HCT116 (cell line): Measurements from ENCODE around the gene STK16. TPM values are rescaled to one million over a fixed set of nuclear protein-coding genes. Genes with fewer than 3 reads are reported as not detected.

Source experiments
- ATAC-seq: fragments of 200-7000 bp; cut with Tn5 transposase; 2 replicates; pipeline ENCODE4 v1.9.1; 2020; ENCODE audit warnings: mild to moderate bottlenecking, moderate library complexity
- BruUV-seq: library from RNA; stranded (reverse); fragments of 400-500 nt; replicated peaks from 2 replicates; lab custom pipeline; 2021; lab: Mats Ljungman, UMichigan
- CTCF ChIA-PET: fragments of 300-600 bp; sonication (Branson Sonifier 250); formaldehyde crosslinking; loops from one replicate; lab custom pipeline; 2021; ENCODE audit warnings: antibody characterized with exemption; lab: Charles Lee
- POLR2A ChIA-PET: fragments of 300-600, 350-600 bp; sonication (Branson Sonifier 250); formaldehyde crosslinking; loops from one replicate; lab custom pipeline; 2021; ENCODE audit warnings: antibody characterized with exemption; lab: Charles Lee
- RAD21 ChIA-PET, 2 experiments: fragments of 300-600 bp; sonication (Branson Sonifier 250); formaldehyde crosslinking; loops; one replicate each; lab custom pipeline; 2023; ENCODE audit warnings: low total read pairs in 2 of 2; ENCODE audit not compliant: uncharacterized antibody in 2 of 2, unreplicated experiment in 2 of 2, low non-redundant PET in 1 of 2; lab: Charles Lee
- DNase-seq: peaks from one replicate; pipeline ENCODE4 v3.0.0-alpha.2; 2010; ENCODE audit warnings: low read depth, low spot score
- H2AFZ ChIP-seq: fragments of 200-600 bp; shearing (Covaris generic), sonication (generic); 2 replicates; pipeline ENCODE4 v1.6.1; 2017; ENCODE audit warnings: low read depth, mixed run types, mixed read lengths, antibody characterized with exemption, low read length; ENCODE audit not compliant: poor library complexity, severe bottlenecking
- H3K27ac ChIP-seq: 2 replicates; pipeline ENCODE4 v1.5.1; 2012; ENCODE audit warnings: low read depth, low read length
- H3K27me3 ChIP-seq: fragments of 200-600 bp; sonication (generic); 2 replicates; pipeline ENCODE4 v1.6.1; 2016; ENCODE audit warnings: mixed run types, low read length, mixed read lengths; ENCODE audit not compliant: insufficient read depth
- H3K36me3 ChIP-seq, 2 experiments: fragments of 200-500 bp in 1 of 2; fragments of 200-600 bp in 1 of 2; sonication (Bioruptor generic) in 1 of 2; sonication (generic) in 1 of 2; 2 replicates each; pipeline versions ENCODE4 v1.5.1 to v1.6.1; 2014 to 2016; ENCODE audit warnings: low read length in 2 of 2, inconsistent platforms in 1 of 2, mixed read lengths in 1 of 2, mixed run types in 1 of 2; ENCODE audit not compliant: insufficient read depth in 2 of 2, control insufficient read depth in 1 of 2
- H3K4me1 ChIP-seq, 2 experiments: fragments of 200-600 bp in 1 of 2; sonication (generic) in 1 of 2; 2 replicates each; pipeline versions ENCODE4 v1.5.1 to v1.6.1; 2012 to 2017; ENCODE audit warnings: low read length in 2 of 2, inconsistent platforms in 1 of 2, mild to moderate bottlenecking in 1 of 2, mixed read lengths in 1 of 2, mixed run types in 1 of 2, moderate library complexity in 1 of 2; ENCODE audit not compliant: insufficient read depth in 2 of 2, control insufficient read depth in 1 of 2
- H3K4me2 ChIP-seq: fragments of 200-600 bp; sonication (generic); 2 replicates; pipeline ENCODE4 v1.6.1; 2017; ENCODE audit warnings: mixed run types, low read length, mixed read lengths
- H3K4me3 ChIP-seq, 2 experiments: fragments of 200-600 bp in 1 of 2; sonication (generic) in 1 of 2; replicated peaks in 1 of 2; 2 replicates each; pipeline ENCODE4 v1.5.1; 2011 to 2016; ENCODE audit warnings: low read length in 2 of 2, control low read depth in 1 of 2, low read depth in 1 of 2, mild to moderate bottlenecking in 1 of 2, mixed read lengths in 1 of 2, mixed run types in 1 of 2
- H3K79me2 ChIP-seq: fragments of 200-600 bp; sonication (generic); 2 replicates; pipeline ENCODE4 v1.6.1; 2017; ENCODE audit warnings: mild to moderate bottlenecking, mixed run types, low read length, moderate library complexity, mixed read lengths; ENCODE audit not compliant: insufficient read depth
- H3K9ac ChIP-seq: fragments of 200-600 bp; sonication (generic); 2 replicates; pipeline ENCODE4 v1.6.1; 2016; ENCODE audit warnings: low read length, mixed read lengths
- H3K9me2 ChIP-seq: fragments of 200-600 bp; sonication (generic), shearing (Covaris generic); 2 replicates; pipeline ENCODE4 v1.6.1; 2017; ENCODE audit warnings: mixed run types, mild to moderate bottlenecking, moderate library complexity; ENCODE audit not compliant: insufficient read depth
- H3K9me3 ChIP-seq, 2 experiments: fragments of 200-500 bp in 1 of 2; fragments of 200-600 bp in 1 of 2; sonication (Bioruptor generic) in 1 of 2; sonication (generic) in 1 of 2; 2 replicates each; pipeline ENCODE4 v1.6.1; 2014 to 2017; ENCODE audit warnings: low read length in 2 of 2, mixed read lengths in 2 of 2, inconsistent platforms in 1 of 2, low read depth in 1 of 2, mild to moderate bottlenecking in 1 of 2, mixed run types in 1 of 2, moderate library complexity in 1 of 2; ENCODE audit not compliant: control insufficient read depth in 1 of 2, insufficient read depth in 1 of 2
- H4K20me1 ChIP-seq: fragments of 200-600 bp; sonication (generic), shearing (Covaris generic); 2 replicates; pipeline ENCODE4 v1.6.1; 2017; ENCODE audit warnings: mixed run types, mild to moderate bottlenecking, moderate library complexity; ENCODE audit not compliant: insufficient read depth
- CEBPB ChIP-seq: IDR thresholded peaks from 2 replicates; pipeline ENCODE4 v1.6.1; 2012; ENCODE audit warnings: low read depth
- EGR1 ChIP-seq: IDR thresholded peaks from 2 replicates; pipeline ENCODE4 v1.6.1; 2012; ENCODE audit warnings: low read depth
- EZH2phosphoT487 ChIP-seq: fragments of 200-600 bp; IDR thresholded peaks from 2 replicates; pipeline ENCODE4 v1.6.1; 2018; ENCODE audit warnings: antibody characterized with exemption, borderline replicate concordance
- JUND ChIP-seq: IDR thresholded peaks from 2 replicates; pipeline ENCODE4 v1.6.1; 2012
- MAX ChIP-seq: IDR thresholded peaks from 2 replicates; pipeline ENCODE4 v1.6.1; 2012
- POLR2AphosphoS5 ChIP-seq: IDR thresholded peaks from 2 replicates; pipeline ENCODE4 v1.6.1; 2011; ENCODE audit warnings: mild to moderate bottlenecking, low read depth, low read length, moderate library complexity
- RAD21 ChIP-seq: IDR thresholded peaks from 2 replicates; pipeline ENCODE4 v1.6.1; 2012; ENCODE audit warnings: low read depth, mild to moderate bottlenecking
- SRF ChIP-seq: IDR thresholded peaks from 2 replicates; pipeline ENCODE4 v1.6.1; 2012; ENCODE audit warnings: low read depth
- TCF7L2 ChIP-seq: IDR thresholded peaks from 2 replicates; pipeline ENCODE4 v1.7.0; 2011; ENCODE audit warnings: borderline replicate concordance, inconsistent platforms; ENCODE audit not compliant: insufficient read depth, insufficient read length; ENCODE audit errors: extremely low read depth
- intact Hi-C: fragments of 100-400 bp; cut with micrococcal nuclease; formaldehyde crosslinking; loops from 2 replicates; pipeline ENCODE4 v1.10.0; 2022
- total RNA-seq: library from RNA; stranded (reverse); gene quantifications from one replicate; pipeline ENCODE4 v1.2.1, GENCODE V29; 2021; ENCODE audit not compliant: unreplicated experiment
- TF ChIP-seq, protein P1 (sequence below), 3 experiments: fragments of 200-600 bp in 1 of 3; sonication (generic) in 1 of 3; IDR thresholded peaks in 2 of 3; conservative IDR thresholded peaks in 1 of 3; 2 replicates each; pipeline ENCODE4 v1.5.1; 2012 to 2017; ENCODE audit warnings: low read depth in 2 of 3, low read length in 2 of 3, antibody characterized with exemption in 1 of 3, borderline replicate concordance in 1 of 3, control low read depth in 1 of 3, mild to moderate bottlenecking in 1 of 3, mixed read lengths in 1 of 3, mixed run types in 1 of 3, moderate library complexity in 1 of 3; ENCODE audit not compliant: insufficient read depth in 1 of 3

Gene STK16
- total RNA-seq, 1 experiment from 2014 or later = 31.4 TPM

- Histone ChIP-seq H3K9me3 (no peaks in the 10 kb centered on the region), H3K9me2 (no peaks in the 10 kb centered on the region), H3K4me2 (no peak overlapping the region), H3K27me3 (no peaks in the 10 kb centered on the region), H3K27ac (no peak overlapping the region), H3K9ac (no peak overlapping the region), H3K4me3 (no peak overlapping the region), H3K79me2 (no peaks in the 10 kb centered on the region), H3K4me1 (peaks cover 4 to 19% of the 10 kb centered on the region in 2 experiments; a peak in 3 of 4 replicates), H3K36me3 (peaks cover 10 to 23% of the 10 kb centered on the region in 2 experiments; a peak in 3 of 4 replicates), H2AFZ (no peak overlapping the region), H4K20me1 (no peaks in the 10 kb centered on the region)
- BruUV-seq = no TSS peak
- intact Hi-C loops = no loop called here
- TF ChIP-seq EGR1 (no peak), RAD21 (no peak), POLR2AphosphoS5 (no peak), SRF (no peak), TCF7L2 (no peak), CEBPB (no peak), MAX (no peak), JUND (no peak), EZH2phosphoT487 (no peak)
- TF ChIP-seq, protein P1, sequence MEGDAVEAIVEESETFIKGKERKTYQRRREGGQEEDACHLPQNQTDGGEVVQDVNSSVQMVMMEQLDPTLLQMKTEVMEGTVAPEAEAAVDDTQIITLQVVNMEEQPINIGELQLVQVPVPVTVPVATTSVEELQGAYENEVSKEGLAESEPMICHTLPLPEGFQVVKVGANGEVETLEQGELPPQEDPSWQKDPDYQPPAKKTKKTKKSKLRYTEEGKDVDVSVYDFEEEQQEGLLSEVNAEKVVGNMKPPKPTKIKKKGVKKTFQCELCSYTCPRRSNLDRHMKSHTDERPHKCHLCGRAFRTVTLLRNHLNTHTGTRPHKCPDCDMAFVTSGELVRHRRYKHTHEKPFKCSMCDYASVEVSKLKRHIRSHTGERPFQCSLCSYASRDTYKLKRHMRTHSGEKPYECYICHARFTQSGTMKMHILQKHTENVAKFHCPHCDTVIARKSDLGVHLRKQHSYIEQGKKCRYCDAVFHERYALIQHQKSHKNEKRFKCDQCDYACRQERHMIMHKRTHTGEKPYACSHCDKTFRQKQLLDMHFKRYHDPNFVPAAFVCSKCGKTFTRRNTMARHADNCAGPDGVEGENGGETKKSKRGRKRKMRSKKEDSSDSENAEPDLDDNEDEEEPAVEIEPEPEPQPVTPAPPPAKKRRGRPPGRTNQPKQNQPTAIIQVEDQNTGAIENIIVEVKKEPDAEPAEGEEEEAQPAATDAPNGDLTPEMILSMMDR (IDR thresholded peaks at IDR 0.05 in 2 of 3, conservative IDR thresholded peaks at IDR 0.05 in 1 of 3; ENCODE audit: borderline replicate concordance in 1 of 3, insufficient read depth in 1 of 3, low read depth in 2 of 3, low read length in 2 of 3) = no peak
- RAD21 ChIA-PET = no interaction called here
- no peak for ATAC-seq
- POLR2A ChIA-PET = no interaction called here
- no peak for DNase-seq
- CTCF ChIA-PET = no interaction called here
Observed at GRCh38 chr2:219213026-219213415, 32.3 kb upstream of the STK16 start.
